K562 (cell line): ENCODE measurements around the gene BCCIP. TPM values are rescaled to one million over a fixed set of nuclear protein-coding genes. Genes with fewer than 3 reads are reported as not detected.

Source experiments
- ATAC-seq: fragments of 200-7000 bp; cut with Tn5 transposase; 3 replicates; pipeline ENCODE4 v1.9.1; 2020; ENCODE audit warnings: moderate library complexity
- BruUV-seq: library from RNA; stranded (reverse); fragments of 400-500 nt; replicated peaks from 2 replicates; lab custom pipeline; 2021; lab: Mats Ljungman, UMichigan
- CTCF ChIA-PET: fragments of 300-600 bp; formaldehyde crosslinking; extraction: SDS; loops from one replicate; lab custom pipeline; 2021; ENCODE audit warnings: low intra/inter-chr PET ratio; lab: Yijun Ruan, JAX
- POLR2A ChIA-PET: fragments of 300-600, 350-650 bp; sonication (Branson Sonifier 250); formaldehyde crosslinking; extraction: SDS; loops from one replicate; lab custom pipeline; 2021; ENCODE audit warnings: antibody characterized with exemption, inconsistent platforms; lab: Yijun Ruan, JAX
- DNase-seq, 4 experiments: peaks; one replicate each; pipeline versions ENCODE4 v3.0.0 to v3.0.0-alpha.2; 2011 to 2018; ENCODE audit warnings: low spot score in 3 of 4, mixed read lengths in 3 of 4; ENCODE audit errors: extremely low read depth in 1 of 4
- FAIRE-seq: peaks from 2 replicates; lab custom pipeline; 2011; peaks lifted over from hg19 to GRCh38; lab: Jason Lieb, UNC
- H2AFZ ChIP-seq: 2 replicates; pipeline ENCODE4 v1.6.0; 2011; ENCODE audit warnings: low read depth, low read length, control low read depth, inconsistent platforms
- H3K27ac ChIP-seq: fragments of 200-600 bp; 3 replicates; pipeline ENCODE4 v1.8.0; 2011; ENCODE audit warnings: low read depth, mild to moderate bottlenecking, control low read depth, inconsistent platforms, low read length, moderate library complexity, mixed read lengths; ENCODE audit errors: extremely low read depth
- H3K27me3 ChIP-seq, 2 experiments: fragments of 300-600 bp in 1 of 2; 2 replicates in 1 of 2; 3 replicates in 1 of 2; pipeline versions ENCODE4 v1.6.0 to v1.8.0; 2011; ENCODE audit warnings: inconsistent platforms in 2 of 2, low read length in 2 of 2, mild to moderate bottlenecking in 1 of 2, mixed read lengths in 1 of 2, moderate library complexity in 1 of 2; ENCODE audit not compliant: control insufficient read depth in 2 of 2, insufficient read depth in 2 of 2
- H3K36me3 ChIP-seq: fragments of 300-600 bp; 3 replicates; pipeline ENCODE4 v1.8.0; 2011; ENCODE audit warnings: mild to moderate bottlenecking, low read length, inconsistent platforms; ENCODE audit not compliant: control insufficient read depth, insufficient read depth
- H3K4me1 ChIP-seq, 2 experiments: fragments of 200-600 bp in 1 of 2; replicated peaks in 1 of 2; 2 replicates in 1 of 2; 3 replicates in 1 of 2; pipeline versions ENCODE4 v1.5.1 to v1.8.0; 2011; ENCODE audit warnings: inconsistent platforms in 2 of 2, low read length in 2 of 2, mild to moderate bottlenecking in 1 of 2, mixed read lengths in 1 of 2, moderate library complexity in 1 of 2; ENCODE audit not compliant: control insufficient read depth in 2 of 2, insufficient read depth in 2 of 2
- H3K4me2 ChIP-seq: 2 replicates; pipeline ENCODE4 v1.6.1; 2011; ENCODE audit warnings: low read length, control low read depth, inconsistent platforms, mixed read lengths; ENCODE audit not compliant: insufficient read depth
- H3K4me3 ChIP-seq: fragments of 200-600 bp; sonication (generic), shearing (Covaris generic); 2 replicates; pipeline ENCODE4 v1.5.1; 2016; ENCODE audit warnings: control low read depth, inconsistent platforms
- H3K79me2 ChIP-seq: fragments of 200-600 bp; 3 replicates; pipeline ENCODE4 v1.8.0; 2011; ENCODE audit warnings: low read length, inconsistent platforms; ENCODE audit not compliant: control insufficient read depth, insufficient read depth
- H3K9ac ChIP-seq, 2 experiments: 2 replicates each; pipeline versions ENCODE4 v1.6.0 to v1.6.1; 2011; ENCODE audit warnings: low read depth in 2 of 2, low read length in 2 of 2, control low read depth in 1 of 2, inconsistent platforms in 1 of 2, mild to moderate bottlenecking in 1 of 2, mixed read lengths in 1 of 2; ENCODE audit not compliant: insufficient read depth in 1 of 2
- H3K9me1 ChIP-seq: one replicate; pipeline ENCODE4 v1.6.0; 2011; ENCODE audit warnings: inconsistent platforms, mild to moderate bottlenecking, low read length, moderate library complexity; ENCODE audit not compliant: control insufficient read depth, insufficient read depth
- H3K9me3 ChIP-seq: replicated peaks from 2 replicates; pipeline ENCODE4 v1.5.1; 2011; ENCODE audit warnings: low read depth, low read length, inconsistent platforms; ENCODE audit not compliant: control insufficient read depth, insufficient read depth
- H4K20me1 ChIP-seq: replicated peaks from 2 replicates; pipeline ENCODE4 v1.6.1; 2011; ENCODE audit warnings: low read length, inconsistent platforms, mixed read lengths; ENCODE audit not compliant: control insufficient read depth, insufficient read depth
- ATF7 ChIP-seq: fragments of 450-650 bp; IDR thresholded peaks from 2 replicates; pipeline ENCODE4 v1.7.1; 2014; ENCODE audit warnings: mild to moderate bottlenecking, moderate library complexity
- CCNT2 ChIP-seq: IDR thresholded peaks from 2 replicates; pipeline ENCODE4 v1.6.1; 2011; ENCODE audit warnings: borderline replicate concordance, low read depth, mild to moderate bottlenecking, moderate library complexity, mixed read lengths, low read length; ENCODE audit not compliant: insufficient read length; ENCODE audit errors: extremely low read depth
- DACH1 ChIP-seq: fragments of 450-650 bp; IDR thresholded peaks from 2 replicates; pipeline ENCODE4 v1.6.1; 2018; ENCODE audit not compliant: partially characterized antibody
- FOXA3 ChIP-seq, 2 experiments: fragments of 450-650 bp in 1 of 2; sonication (generic) in 1 of 2; formaldehyde crosslinking; IDR thresholded peaks in 1 of 2; conservative IDR thresholded peaks in 1 of 2; 2 replicates each; pipeline versions ENCODE4 v1.4.0 to v1.8.0; 2020 to 2022; ENCODE audit warnings: mild to moderate bottlenecking in 2 of 2, missing genetic modification reagents in 1 of 2
- GABPB1 ChIP-seq: sonication (generic); formaldehyde crosslinking; IDR thresholded peaks from 2 replicates; pipeline ENCODE4 v1.8.0; 2022; ENCODE audit warnings: mild to moderate bottlenecking, missing genetic modification reagents
- HDAC2 ChIP-seq: fragments of 450-650 bp; IDR thresholded peaks from 2 replicates; pipeline ENCODE4 v1.6.1; 2016; ENCODE audit warnings: mild to moderate bottlenecking
- SMAD4 ChIP-seq: fragments of 250-450 bp; sonication (Bioruptor Pico); conservative IDR thresholded peaks from 2 replicates; pipeline ENCODE4 v1.8.0; 2021; ENCODE audit warnings: inconsistent platforms, mild to moderate bottlenecking, moderate library complexity
- SP2 ChIP-seq: IDR thresholded peaks from 2 replicates; pipeline ENCODE4 v1.6.1; 2011; ENCODE audit warnings: mild to moderate bottlenecking, low read depth, low read length, moderate library complexity; ENCODE audit not compliant: poor library complexity, severe bottlenecking; ENCODE audit errors: extremely low read depth
- STAT5B ChIP-seq: fragments of 250-450 bp; sonication (Bioruptor Pico); IDR thresholded peaks from 2 replicates; pipeline ENCODE4 v1.8.0; 2021; ENCODE audit warnings: mild to moderate bottlenecking, inconsistent platforms
- YBX1 ChIP-seq: fragments of 450-650 bp; IDR thresholded peaks from 2 replicates; pipeline ENCODE4 v1.7.1; 2016; ENCODE audit warnings: mild to moderate bottlenecking
- ZNF217 ChIP-seq: sonication (generic); formaldehyde crosslinking; IDR thresholded peaks from 2 replicates; pipeline ENCODE4 v1.8.0; 2022; ENCODE audit warnings: mild to moderate bottlenecking, missing genetic modification reagents
- ZNF445 ChIP-seq: fragments of 250-450 bp; sonication (Bioruptor Pico); IDR thresholded peaks from 2 replicates; pipeline ENCODE4 v1.4.0; 2020; ENCODE audit warnings: low read depth, mild to moderate bottlenecking, moderate library complexity
- ZNF507 ChIP-seq: conservative IDR thresholded peaks from 2 replicates; pipeline ENCODE4 v1.6.1; 2017; ENCODE audit warnings: missing genetic modification characterization, missing compliant biosample characterization
- WGBS: fragments of 100-300 bp; shearing (Covaris generic); methylation state at CpG from one replicate; pipeline ENCODE4 v1.1.6; 2016; ENCODE audit warnings: low coverage, mixed read lengths; ENCODE audit not compliant: insufficient coverage; ENCODE audit errors: missing lambda C conversion rate; 5-methylcytosine and 5-hydroxymethylcytosine counted together
- in situ Hi-C: fragments of 300-500 bp; cut with MboI; formaldehyde crosslinking; loops from 4 replicates; pipeline ENCODE4 v1.15.0; 2018; ENCODE audit warnings: inconsistent platforms, mixed read lengths
- intact Hi-C: fragments of 100-400 bp; cut with micrococcal nuclease; formaldehyde crosslinking; loops from 2 replicates; pipeline ENCODE4 v1.14.2; 2022
- polyA plus RNA-seq, 8 experiments: library from polyadenylated mRNA; depleted of rRNA in 4 of 8; stranded (reverse) in 5 of 8; unstranded in 3 of 8; fragments of >200 nt; fragmentation: Nextera tagmentation in 2 of 8; fragmentation: Illumina TruSeq in 1 of 8; extraction: Ambion mirVana in 2 of 8; extraction: Trizol in 1 of 8; gene quantifications; 2 replicates each; pipeline versions ENCODE4 v1.2.1 to v1.2.3, GENCODE V29; 2011 to 2014; ENCODE audit warnings: inconsistent platforms in 1 of 8, missing spikeins in 1 of 8
- total RNA-seq, 7 experiments: library from RNA; depleted of rRNA in 6 of 7; stranded (reverse); fragments of >200 nt in 6 of 7; fragmentation: Illumina TruSeq in 2 of 7; extraction: Trizol in 2 of 7; gene quantifications; 2 replicates each; pipeline versions ENCODE4 v1.2.1 to v1.2.3, GENCODE V29; 2011 to 2021; ENCODE audit warnings: low replicate concordance in 1 of 7
- TF ChIP-seq, protein P1 (sequence below), 2 experiments: fragments of 450-650 bp; IDR thresholded peaks; 2 replicates each; pipeline ENCODE4 v1.6.1; 2016; ENCODE audit warnings: mild to moderate bottlenecking in 2 of 2, borderline replicate concordance in 1 of 2, low read depth in 1 of 2, moderate library complexity in 1 of 2

Gene BCCIP
- total and polyA plus RNA-seq, 9 of the 15 experiments (the other 6 are each of a cell fraction or from before 2014, with no cell fraction given) = 95.1 to 204 (median 163) TPM

DNA sequence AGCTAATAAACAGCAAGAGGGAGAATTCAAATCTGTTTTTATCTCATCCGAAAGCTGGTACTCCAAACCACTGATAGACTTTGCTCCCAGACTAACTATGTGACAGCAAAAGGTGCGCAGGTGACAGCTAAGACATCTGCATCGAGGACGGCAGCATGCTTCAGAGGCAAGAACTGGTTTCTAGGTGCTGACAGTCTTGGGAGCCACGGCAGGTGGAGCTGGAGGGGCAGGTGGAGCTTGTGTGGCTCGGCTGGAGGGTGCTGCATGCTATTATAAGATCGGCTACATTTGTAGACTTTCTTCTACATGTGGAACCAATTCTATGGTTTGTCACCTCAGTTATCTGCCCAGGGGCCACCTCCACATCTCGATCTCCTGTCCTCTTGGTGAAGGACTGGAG is 25.9 kb upstream of the BCCIP start:
- peaks cover 30% of the 10 kb centered on the region; the same call in 2 of the 3 replicates for H3K36me3 ChIP-seq
- no peak overlapping the region for H3K4me2 ChIP-seq
- POLR2A ChIA-PET = interaction anchor here (1.0 to 2.3 kb wide), 4 partner anchors 9 to 19 kb away, joined by 3 to 5 read pairs (median 4); no protein-coding TSS in a partner anchor
- FAIRE-seq (no peak), DNase-seq (no peak), ATAC-seq (no peak)
- H3K27me3 ChIP-seq = no peaks in the 10 kb centered on the region
- in situ Hi-C loops (no loop called here), intact Hi-C loops (no loop called here)
- BruUV-seq = no TSS peak
- no peak overlapping the region for H2AFZ ChIP-seq
- H3K9me1 ChIP-seq = peaks cover 2% of the 10 kb centered on the region
- no peaks in the 10 kb centered on the region for H3K9me3 ChIP-seq
- H3K4me3 ChIP-seq = no peak overlapping the region
- H3K79me2 ChIP-seq = no peaks in the 10 kb centered on the region
- H4K20me1 ChIP-seq = no peaks in the 10 kb centered on the region; the same call in 1 of the 2 replicates
- no peak overlapping the region for H3K9ac ChIP-seq
- 82% methylated on average over 7 of the region's 8 CpGs for WGBS
- H3K4me1 ChIP-seq = peaks cover 0 to 4% of the 10 kb centered on the region in 2 experiments; a peak in 2 of 5 replicates
- no peak overlapping the region for H3K27ac ChIP-seq
- CTCF ChIA-PET = no interaction called here
- TF ChIP-seq SMAD4 (no peak), ZNF507 (tag) (no peak), YBX1 (no peak), DACH1 (no peak), ZNF217 (no peak), SP2 (no peak), STAT5B (no peak), ZNF445 (CRISPR knock-in tag) (no peak), CCNT2 (no peak), FOXA3 (CRISPR knock-in tag; conservative IDR thresholded peaks at IDR 0.05 in 1 of 2, IDR thresholded peaks at IDR 0.05 in 1 of 2) (no peak), ATF7 (no peak), GABPB1 (CRISPR knock-in tag) (no peak), HDAC2 (no peak)
- TF ChIP-seq, protein P1, sequence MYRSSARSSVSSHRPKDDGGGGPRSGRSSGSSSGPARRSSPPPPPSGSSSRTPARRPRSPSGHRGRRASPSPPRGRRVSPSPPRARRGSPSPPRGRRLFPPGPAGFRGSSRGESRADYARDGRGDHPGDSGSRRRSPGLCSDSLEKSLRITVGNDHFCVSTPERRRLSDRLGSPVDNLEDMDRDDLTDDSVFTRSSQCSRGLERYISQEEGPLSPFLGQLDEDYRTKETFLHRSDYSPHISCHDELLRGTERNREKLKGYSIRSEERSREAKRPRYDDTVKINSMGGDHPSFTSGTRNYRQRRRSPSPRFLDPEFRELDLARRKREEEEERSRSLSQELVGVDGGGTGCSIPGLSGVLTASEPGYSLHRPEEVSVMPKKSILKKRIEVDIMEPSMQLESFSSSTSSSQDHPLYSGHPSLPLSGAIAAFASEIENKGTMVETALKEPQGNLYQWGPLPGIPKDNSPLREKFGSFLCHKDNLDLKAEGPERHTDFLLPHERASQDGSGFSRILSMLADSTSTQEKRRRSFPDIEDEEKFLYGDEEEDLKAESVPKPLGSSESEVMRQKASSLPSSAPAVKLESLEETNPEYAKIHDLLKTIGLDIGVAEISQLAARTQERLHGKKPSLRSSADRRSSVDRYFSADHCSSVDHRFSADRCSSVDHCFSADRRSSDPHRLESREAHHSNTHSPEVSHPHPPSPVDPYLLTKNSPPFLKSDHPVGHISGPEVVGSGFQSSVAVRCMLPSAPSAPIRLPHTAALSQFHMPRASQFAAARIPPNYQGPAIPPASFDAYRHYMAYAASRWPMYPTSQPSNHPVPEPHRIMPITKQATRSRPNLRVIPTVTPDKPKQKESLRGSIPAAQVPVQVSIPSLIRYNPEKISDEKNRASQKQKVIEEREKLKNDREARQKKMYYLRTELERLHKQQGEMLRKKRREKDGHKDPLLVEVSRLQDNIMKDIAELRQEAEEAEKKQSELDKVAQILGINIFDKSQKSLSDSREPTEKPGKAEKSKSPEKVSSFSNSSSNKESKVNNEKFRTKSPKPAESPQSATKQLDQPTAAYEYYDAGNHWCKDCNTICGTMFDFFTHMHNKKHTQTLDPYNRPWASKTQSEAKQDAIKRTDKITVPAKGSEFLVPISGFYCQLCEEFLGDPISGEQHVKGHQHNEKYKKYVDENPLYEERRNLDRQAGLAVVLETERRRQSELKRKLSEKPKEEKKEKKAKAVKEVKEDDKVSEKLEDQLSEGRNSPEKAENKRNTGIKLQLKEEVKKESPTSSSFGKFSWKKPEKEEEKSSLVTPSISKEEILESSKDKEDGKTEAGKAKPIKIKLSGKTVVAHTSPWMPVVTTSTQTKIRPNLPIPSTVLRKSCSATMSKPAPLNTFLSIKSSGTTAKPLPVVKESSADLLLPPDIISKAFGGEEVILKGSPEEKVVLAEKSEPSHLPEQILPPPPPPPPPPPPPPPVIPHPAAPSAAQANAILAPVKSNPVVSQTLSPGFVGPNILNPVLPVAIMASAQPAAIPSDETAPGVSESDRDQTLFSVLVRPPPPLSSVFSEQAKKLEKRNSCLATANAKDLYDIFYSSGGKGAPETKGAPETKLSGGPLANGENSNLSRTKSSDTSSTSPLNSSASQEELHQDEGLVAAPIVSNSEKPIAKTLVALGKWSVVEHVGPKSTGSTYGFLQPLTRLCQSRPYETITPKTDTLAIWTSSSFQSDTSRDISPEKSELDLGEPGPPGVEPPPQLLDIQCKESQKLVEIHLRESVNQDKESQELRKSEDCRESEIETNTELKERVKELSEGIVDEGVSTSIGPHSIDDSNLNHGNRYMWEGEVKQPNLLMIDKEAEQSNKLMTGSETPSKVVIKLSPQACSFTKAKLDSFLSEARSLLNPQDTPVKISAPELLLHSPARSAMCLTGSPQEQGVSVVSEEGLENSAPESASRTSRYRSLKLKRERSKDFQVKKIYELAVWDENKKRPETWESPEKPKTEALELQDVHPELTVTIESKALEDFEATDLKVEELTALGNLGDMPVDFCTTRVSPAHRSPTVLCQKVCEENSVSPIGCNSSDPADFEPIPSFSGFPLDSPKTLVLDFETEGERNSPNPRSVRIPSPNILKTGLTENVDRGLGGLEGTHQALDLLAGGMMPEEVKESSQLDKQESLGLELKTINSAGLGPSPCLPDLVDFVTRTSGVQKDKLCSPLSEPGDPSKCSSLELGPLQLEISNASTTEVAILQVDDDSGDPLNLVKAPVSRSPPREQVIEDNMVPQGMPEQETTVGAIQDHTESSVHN (IDR thresholded peaks at IDR 0.05; ENCODE audit: borderline replicate concordance in 1 of 2, low read depth in 1 of 2) = no peak
